OCI-LY3 (cell line): Measurements from ENCODE around the gene FAM83G.

Experiments used
- EZH2phosphoT487 ChIP-seq: fragments of 200-600 bp; shearing (Covaris generic); IDR thresholded peaks from 2 replicates; pipeline ENCODE4 v1.6.1; 2018; ENCODE audit warnings: antibody characterized with exemption, mixed run types, low read depth
- TF ChIP-seq, protein P1 (sequence below): fragments of 200-600, 300-600 bp; sonication (generic); IDR thresholded peaks from 2 replicates; pipeline ENCODE4 v1.5.1; 2014; ENCODE audit warnings: antibody characterized with exemption, low read length, low read depth

DNA sequence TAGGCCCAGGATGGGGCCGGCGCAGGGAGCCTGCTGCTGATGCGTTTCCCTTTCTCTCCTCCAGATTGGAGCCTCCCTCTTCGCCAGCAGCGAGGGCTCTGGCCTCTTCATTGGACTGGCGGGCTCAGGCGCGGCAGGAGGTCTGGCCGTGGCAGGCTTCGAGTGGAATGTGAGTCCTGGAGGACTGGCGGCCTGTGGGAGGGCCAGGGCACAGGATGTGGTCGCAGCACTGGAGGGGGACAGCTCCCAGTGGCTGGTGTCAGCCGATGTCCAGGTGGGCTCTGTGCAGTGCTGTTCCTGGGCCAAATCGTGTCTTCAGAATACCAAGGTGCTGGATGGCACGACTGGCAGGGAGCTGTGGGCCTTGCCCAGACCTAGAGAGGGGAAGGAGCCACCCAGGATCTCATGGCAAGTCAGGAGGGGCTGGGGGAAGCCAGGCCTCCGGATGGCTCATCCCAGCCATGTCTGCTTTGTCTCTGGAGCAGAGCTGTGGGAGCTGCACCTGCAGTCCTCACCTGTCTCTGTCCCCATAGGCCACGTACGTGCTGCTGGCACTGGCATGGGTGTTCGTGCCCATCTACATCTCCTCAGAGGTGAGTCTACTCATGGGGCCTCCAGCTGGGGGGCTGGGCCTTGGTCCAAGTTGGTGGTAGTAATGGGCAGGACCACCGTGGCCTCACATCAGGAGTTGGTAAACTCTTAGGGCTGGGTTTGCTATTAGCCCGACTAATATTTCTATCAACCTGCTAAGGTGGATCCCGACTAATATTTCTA is 45.3 kb downstream of the FAM83G start:
- TF ChIP-seq, protein P1, sequence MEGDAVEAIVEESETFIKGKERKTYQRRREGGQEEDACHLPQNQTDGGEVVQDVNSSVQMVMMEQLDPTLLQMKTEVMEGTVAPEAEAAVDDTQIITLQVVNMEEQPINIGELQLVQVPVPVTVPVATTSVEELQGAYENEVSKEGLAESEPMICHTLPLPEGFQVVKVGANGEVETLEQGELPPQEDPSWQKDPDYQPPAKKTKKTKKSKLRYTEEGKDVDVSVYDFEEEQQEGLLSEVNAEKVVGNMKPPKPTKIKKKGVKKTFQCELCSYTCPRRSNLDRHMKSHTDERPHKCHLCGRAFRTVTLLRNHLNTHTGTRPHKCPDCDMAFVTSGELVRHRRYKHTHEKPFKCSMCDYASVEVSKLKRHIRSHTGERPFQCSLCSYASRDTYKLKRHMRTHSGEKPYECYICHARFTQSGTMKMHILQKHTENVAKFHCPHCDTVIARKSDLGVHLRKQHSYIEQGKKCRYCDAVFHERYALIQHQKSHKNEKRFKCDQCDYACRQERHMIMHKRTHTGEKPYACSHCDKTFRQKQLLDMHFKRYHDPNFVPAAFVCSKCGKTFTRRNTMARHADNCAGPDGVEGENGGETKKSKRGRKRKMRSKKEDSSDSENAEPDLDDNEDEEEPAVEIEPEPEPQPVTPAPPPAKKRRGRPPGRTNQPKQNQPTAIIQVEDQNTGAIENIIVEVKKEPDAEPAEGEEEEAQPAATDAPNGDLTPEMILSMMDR, result no peak
- TF ChIP-seq EZH2phosphoT487, result no peak
